Left ventricle myocardium inferior (tissue), 1 donor: ENCODE data around the gene MED26. TPM values are rescaled to one million over a fixed set of nuclear protein-coding genes. Genes with fewer than 3 reads are reported as not detected.
"Not testable (repeated sequence)": the region's sequence is repeated elsewhere in the genome, so short reads cannot be mapped to it uniquely, and the experiment has no call there.

Experiments
- DNase-seq: peaks from one replicate; pipeline ENCODE4 v3.0.0-alpha.2; 2020
- H3K27ac ChIP-seq: fragments of 200-600 bp; replicated peaks from 2 replicates; pipeline ENCODE4 v1.8.0; 2021
- H3K27me3 ChIP-seq: fragments of 200-600 bp; 2 replicates; pipeline ENCODE4 v1.8.0; 2021; ENCODE audit warnings: low read depth
- H3K36me3 ChIP-seq: fragments of 200-600 bp; 2 replicates; pipeline ENCODE4 v1.8.0; 2021
- H3K4me1 ChIP-seq: fragments of 200-600 bp; 2 replicates; pipeline ENCODE4 v1.8.0; 2021
- H3K4me3 ChIP-seq: fragments of 200-600 bp; 2 replicates; pipeline ENCODE4 v1.8.0; 2021; ENCODE audit warnings: mild to moderate bottlenecking, moderate library complexity
- H3K9me3 ChIP-seq: fragments of 200-600 bp; replicated peaks from 2 replicates; pipeline ENCODE4 v1.8.0; 2021
- CTCF ChIP-seq: fragments of 200-600 bp; IDR thresholded peaks from 2 replicates; pipeline ENCODE4 v1.8.0; 2021; ENCODE audit warnings: antibody characterized with exemption, mild to moderate bottlenecking, borderline replicate concordance
- intact Hi-C: fragments of 100-400 bp; cut with micrococcal nuclease; formaldehyde crosslinking; loops from one replicate; pipeline ENCODE4 v1.11.0; 2022
- total RNA-seq: library from RNA; stranded (reverse); fragmentation: NEBNext Ultra II Directional; extraction: Animal tissue kit (Norgen Biotek cat#: 25700); gene quantifications from one replicate; pipeline ENCODE4 v1.2.1, GENCODE V29; 2021
- donor health status: DM: no; HTN: yes; CAD: no; lungs with severe emphysema.

MED26 gene
- total RNA-seq, 1 donor from 2014 or later = 4.0 TPM

- no peak for TF ChIP-seq CTCF
- no peak overlapping the region for H3K4me3 ChIP-seq
- peaks cover 13% of the 10 kb centered on the region for H3K36me3 ChIP-seq
- no peaks in the 10 kb centered on the region for H3K9me3 ChIP-seq
- no peaks in the 10 kb centered on the region for H3K27me3 ChIP-seq
- H3K4me1 ChIP-seq = peaks cover 16% of the 10 kb centered on the region
- peak; percentile 56 for DNase-seq
- H3K27ac ChIP-seq = peak overlapping the region; percentile 76
- intact Hi-C loops = no loop called here
These were observed 43.8 kb upstream of the MED26 start for GRCh38 chr19:16671652-16672274.

- H3K9me3 ChIP-seq = no peaks in the 10 kb centered on the region
- intact Hi-C loops = no loop called here
- no peaks in the 10 kb centered on the region for H3K27me3 ChIP-seq
- peaks cover 24% of the 10 kb centered on the region for H3K36me3 ChIP-seq
- H3K4me1 ChIP-seq = peaks cover 16% of the 10 kb centered on the region
- H3K4me3 ChIP-seq = no peak overlapping the region
- no peak for DNase-seq
- TF ChIP-seq CTCF = no peak
- no peak overlapping the region for H3K27ac ChIP-seq
These were observed 42.3 kb upstream of the MED26 start for GRCh38 chr19:16670291-16670690.

DNA sequence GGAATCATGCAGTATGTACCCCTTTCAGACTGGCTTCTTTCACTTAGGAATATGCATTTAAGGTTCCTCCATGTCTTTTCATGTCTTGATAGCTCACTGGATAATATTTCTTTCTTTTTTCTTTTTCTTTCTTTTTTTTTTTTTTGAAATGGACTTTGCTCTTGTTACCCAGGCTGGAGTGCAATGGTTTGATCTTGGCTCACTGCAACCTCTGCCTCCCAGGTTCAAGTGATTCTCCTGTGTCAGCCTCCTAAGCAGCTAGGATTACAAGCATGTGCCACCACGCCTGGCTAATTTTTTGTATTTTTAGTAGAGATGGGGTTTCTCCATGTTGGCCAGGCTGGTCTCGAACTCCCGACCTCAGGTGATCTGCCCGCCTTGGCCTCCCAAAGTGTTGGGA lies 40.7 kb upstream of the MED26 start:
- Histone ChIP-seq H3K36me3 (peaks cover 24% of the 10 kb centered on the region), H3K4me1 (peaks cover 27% of the 10 kb centered on the region)
- DNase-seq, H3K27ac ChIP-seq, intact Hi-C loops, H3K9me3 ChIP-seq, H3K4me3 ChIP-seq, H3K27me3 ChIP-seq: not testable (repeated sequence)

- H3K27me3 ChIP-seq = no peaks in the 10 kb centered on the region
- peaks cover 24% of the 10 kb centered on the region for H3K36me3 ChIP-seq
- intact Hi-C loops = no loop called here
- no peak overlapping the region for H3K27ac ChIP-seq
- H3K4me3 ChIP-seq = no peak overlapping the region
- no peak for TF ChIP-seq CTCF
- H3K4me1 ChIP-seq = peaks cover 33% of the 10 kb centered on the region
- DNase-seq = no peak
- no peaks in the 10 kb centered on the region for H3K9me3 ChIP-seq
These were observed 40.2 kb upstream of the MED26 start for GRCh38 chr19:16668176-16668575.

GRCh38 chr19:16661480-16662034 lies 33.6 kb upstream of the MED26 start:
- H3K27ac ChIP-seq = peak overlapping the region; percentile 98
- peaks cover 78% of the 10 kb centered on the region for H3K4me1 ChIP-seq
- peaks cover 31% of the 10 kb centered on the region for H3K36me3 ChIP-seq
- no peaks in the 10 kb centered on the region for H3K9me3 ChIP-seq
- peak overlapping the region; percentile 83 for H3K4me3 ChIP-seq
- no peak for TF ChIP-seq CTCF
- DNase-seq = peak; percentile 71
- intact Hi-C loops = no loop called here
- no peaks in the 10 kb centered on the region for H3K27me3 ChIP-seq

GRCh38 chr19:16660763-16661479 lies 32.9 kb upstream of the MED26 start, which contains the start of gene TMEM38A:
TMEM38A (plus strand) TSS chr19:16661139; CDS start chr19:16661218, 79 bp downstream.
- H3K9me3 ChIP-seq = no peaks in the 10 kb centered on the region
- no peak for TF ChIP-seq CTCF
- H3K4me3 ChIP-seq = peak within 1 kb of the TSS; percentile 83
- peaks cover 78% of the 10 kb centered on the region for H3K4me1 ChIP-seq
- peak; percentile 62 for DNase-seq
- intact Hi-C loops = no loop called here
- H3K27me3 ChIP-seq = no peaks in the 10 kb centered on the region
- peaks cover 30% of the 10 kb centered on the region for H3K36me3 ChIP-seq
- H3K27ac ChIP-seq = peak within 1 kb of the TSS; percentile 98
